ENCODE measurements around the gene DUSP1. TPM values are rescaled to one million over a fixed set of nuclear protein-coding genes. Genes with fewer than 3 reads are reported as not detected.

The DUSP1 gene
- total and polyA plus RNA-seq, 2 donors (not counting 3 experiments of a cell fraction or from before 2014, with no cell fraction given), result 36.1 to 196 TPM

DNA sequence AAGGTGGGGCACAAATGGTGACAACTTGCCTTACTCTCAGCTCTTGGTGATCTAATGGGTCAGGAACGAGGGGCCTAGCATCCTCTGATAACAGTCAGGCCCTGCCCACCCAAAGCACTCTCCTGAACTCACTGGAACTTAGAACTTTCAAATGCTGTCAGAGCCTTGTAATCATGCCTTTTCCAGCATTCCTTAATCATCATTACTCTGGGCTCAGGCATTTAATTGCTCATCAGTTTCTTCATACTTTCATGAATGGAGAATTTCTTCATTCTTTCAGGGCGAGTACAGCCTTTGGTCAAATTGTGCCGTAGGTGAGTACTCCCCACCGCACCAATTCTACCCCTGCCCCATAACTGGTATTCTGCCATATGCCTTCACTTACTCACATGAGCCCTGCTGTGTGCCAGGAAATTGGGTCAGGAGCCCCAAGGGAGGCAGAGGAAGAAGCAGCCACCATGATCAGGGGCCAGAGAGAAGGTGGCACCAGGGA, 30.2 kb upstream of the DUSP1 start:
- Histone ChIP-seq H3K9me1 (replicated peaks; ENCODE audit: control insufficient read depth, extremely low read depth, insufficient read depth, low read length) (no peaks in the 10 kb centered on the region), H3K36me3 (ENCODE audit: control insufficient read depth in 2 of 2, extremely low read depth in 1 of 2, insufficient read depth in 2 of 2, low read length in 2 of 2) (no peaks in the 10 kb centered on the region), H4K20me1 (replicated peaks; ENCODE audit: control insufficient read depth, extremely low read depth, insufficient read depth, low read length) (no peaks in the 10 kb centered on the region), H3K27me3 (ENCODE audit: control insufficient read depth in 2 of 2, insufficient read depth in 2 of 2, low read length in 2 of 2) (no peaks in the 10 kb centered on the region), H3K9me3 (replicated peaks; ENCODE audit: control insufficient read depth, insufficient read depth, low read length) (no peaks in the 10 kb centered on the region), H2AFZ (ENCODE audit: low read depth, low read length) (no peak overlapping the region), H3K4me2 (ENCODE audit: insufficient read depth, low read length) (no peak overlapping the region), H3K27ac (ENCODE audit: insufficient read depth, low read depth, low read length) (no peak overlapping the region), H3K4me3 (replicated peaks in 1 of 3; ENCODE audit: insufficient read depth in 1 of 3, low read depth in 1 of 3, low read length in 3 of 3) (no peak overlapping the region), H3K4me1 (ENCODE audit: control insufficient read depth, extremely low read depth, insufficient read depth, low read length) (peaks cover 32% of the 10 kb centered on the region), H3K9ac (replicated peaks; ENCODE audit: extremely low read depth, insufficient read depth, low read length) (no peak overlapping the region), H3K79me2 (ENCODE audit: control insufficient read depth, insufficient read depth, low read length) (no peaks in the 10 kb centered on the region)
- TF ChIP-seq, protein P1, sequence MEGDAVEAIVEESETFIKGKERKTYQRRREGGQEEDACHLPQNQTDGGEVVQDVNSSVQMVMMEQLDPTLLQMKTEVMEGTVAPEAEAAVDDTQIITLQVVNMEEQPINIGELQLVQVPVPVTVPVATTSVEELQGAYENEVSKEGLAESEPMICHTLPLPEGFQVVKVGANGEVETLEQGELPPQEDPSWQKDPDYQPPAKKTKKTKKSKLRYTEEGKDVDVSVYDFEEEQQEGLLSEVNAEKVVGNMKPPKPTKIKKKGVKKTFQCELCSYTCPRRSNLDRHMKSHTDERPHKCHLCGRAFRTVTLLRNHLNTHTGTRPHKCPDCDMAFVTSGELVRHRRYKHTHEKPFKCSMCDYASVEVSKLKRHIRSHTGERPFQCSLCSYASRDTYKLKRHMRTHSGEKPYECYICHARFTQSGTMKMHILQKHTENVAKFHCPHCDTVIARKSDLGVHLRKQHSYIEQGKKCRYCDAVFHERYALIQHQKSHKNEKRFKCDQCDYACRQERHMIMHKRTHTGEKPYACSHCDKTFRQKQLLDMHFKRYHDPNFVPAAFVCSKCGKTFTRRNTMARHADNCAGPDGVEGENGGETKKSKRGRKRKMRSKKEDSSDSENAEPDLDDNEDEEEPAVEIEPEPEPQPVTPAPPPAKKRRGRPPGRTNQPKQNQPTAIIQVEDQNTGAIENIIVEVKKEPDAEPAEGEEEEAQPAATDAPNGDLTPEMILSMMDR (IDR thresholded peaks at IDR 0.05; ENCODE audit: extremely low read depth in 1 of 2, insufficient read depth in 1 of 2, low read depth in 1 of 2, low read length in 2 of 2), result no peak
- TF ChIP-seq JUN (IDR thresholded peaks at IDR 0.05; ENCODE audit: borderline replicate concordance, insufficient read depth, insufficient read length, low read depth) (no peak), FOS (IDR thresholded peaks at IDR 0.05; ENCODE audit: borderline replicate concordance, insufficient read depth, low read length) (peak; percentile 14), POLR2AphosphoS5 (IDR thresholded peaks at IDR 0.05; ENCODE audit: insufficient read depth, low read depth, low read length) (no peak), POLR2A (IDR thresholded peaks at IDR 0.05; ENCODE audit: low read depth, low read length) (no peak)
- CTCF ChIA-PET, result interaction anchor here (1.1 to 2.2 kb wide), 2 partner anchors 29 to 31 kb away, joined by 3 to 6 read pairs; no protein-coding TSS in a partner anchor
- POLR2A ChIA-PET, result interaction anchor here (0.6 kb wide), 1 partner anchor 32 kb away, joined by 3 read pairs; no protein-coding TSS in a partner anchor
- intact Hi-C loops (cut with micrococcal nuclease), result no loop called here
- no peak for DNase-seq (ENCODE audit: low read depth, low spot score)
- no TSS peak for BruUV-seq (replicated peaks)
- peak; percentile 46 for FAIRE-seq
- dilution Hi-C loops (cut with MboI; ENCODE audit: extremely low pct_ligation_motif_present, low sequenced_read_pairs), result no loop called here

DNA sequence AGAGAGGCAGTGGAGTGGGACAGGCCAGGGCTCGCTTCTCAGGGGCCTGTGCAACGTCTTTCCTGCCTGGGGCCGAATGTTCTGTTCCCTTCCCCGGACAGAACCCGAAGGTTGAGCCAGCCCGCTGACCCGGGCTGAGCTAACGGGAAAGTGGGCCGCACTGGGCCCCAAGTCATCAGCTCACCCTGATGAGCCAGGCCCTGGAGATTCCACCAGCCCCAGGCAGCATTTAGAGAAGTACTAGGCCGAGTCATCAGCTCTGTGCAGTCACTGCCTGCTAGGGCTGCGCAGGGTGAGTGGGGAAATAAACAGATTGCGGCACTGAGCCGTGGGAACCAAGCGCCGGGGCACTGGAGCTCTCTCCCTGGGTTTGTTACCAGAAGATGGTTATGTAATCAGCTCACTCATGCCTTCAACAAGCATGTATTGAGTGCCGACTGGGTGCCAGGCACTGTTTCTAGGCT, 29.1 kb upstream of the DUSP1 start:
- DNase-seq (ENCODE audit: low read depth, low spot score) (no peak), FAIRE-seq (no peak)
- H3K27me3 ChIP-seq (ENCODE audit: control insufficient read depth in 2 of 2, insufficient read depth in 2 of 2, low read length in 2 of 2), result no peaks in the 10 kb centered on the region
- TF ChIP-seq EZH2 (IDR thresholded peaks at IDR 0.05; ENCODE audit: borderline replicate concordance, low read depth, low read length, severe bottlenecking), result no peak
- no peak for TF ChIP-seq GATA2 (IDR thresholded peaks at IDR 0.05; ENCODE audit: insufficient read depth, insufficient read length, low read depth, low read length)
- TF ChIP-seq JUN (IDR thresholded peaks at IDR 0.05; ENCODE audit: borderline replicate concordance, insufficient read depth, insufficient read length, low read depth), result no peak
- no peak for TF ChIP-seq POLR2A (IDR thresholded peaks at IDR 0.05; ENCODE audit: low read depth, low read length)
- TF ChIP-seq, protein P2, sequence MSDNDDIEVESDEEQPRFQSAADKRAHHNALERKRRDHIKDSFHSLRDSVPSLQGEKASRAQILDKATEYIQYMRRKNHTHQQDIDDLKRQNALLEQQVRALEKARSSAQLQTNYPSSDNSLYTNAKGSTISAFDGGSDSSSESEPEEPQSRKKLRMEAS (IDR thresholded peaks at IDR 0.05; ENCODE audit: insufficient read depth, insufficient read length), result no peak
- TF ChIP-seq MYC (IDR thresholded peaks at IDR 0.05; ENCODE audit: low read depth, low read length), result no peak
- no peak for TF ChIP-seq POLR2AphosphoS5 (IDR thresholded peaks at IDR 0.05; ENCODE audit: insufficient read depth, low read depth, low read length)
- no peak for TF ChIP-seq FOS (IDR thresholded peaks at IDR 0.05; ENCODE audit: borderline replicate concordance, insufficient read depth, low read length)
- TF ChIP-seq, protein P1 (IDR thresholded peaks at IDR 0.05; ENCODE audit: extremely low read depth in 1 of 2, insufficient read depth in 1 of 2, low read depth in 1 of 2, low read length in 2 of 2), result no peak
- H3K4me1 ChIP-seq (ENCODE audit: control insufficient read depth, extremely low read depth, insufficient read depth, low read length), result peaks cover 41% of the 10 kb centered on the region
- POLR2A ChIA-PET, result interaction anchor here (0.8 kb wide), 1 partner anchor 29 kb away, joined by 3 read pairs; the partner anchor contains the start of gene DUSP1
- CTCF ChIA-PET, result interaction anchor here (0.9 to 2.2 kb wide), 5 partner anchors 27 to 61 kb away, joined by 3 to 6 read pairs (median 3); no protein-coding TSS in a partner anchor
- no peaks in the 10 kb centered on the region for H3K79me2 ChIP-seq (ENCODE audit: control insufficient read depth, insufficient read depth, low read length)
- H4K20me1 ChIP-seq (replicated peaks; ENCODE audit: control insufficient read depth, extremely low read depth, insufficient read depth, low read length), result no peaks in the 10 kb centered on the region
- no peak overlapping the region for H3K27ac ChIP-seq (ENCODE audit: insufficient read depth, low read depth, low read length)
- no peaks in the 10 kb centered on the region for H3K9me1 ChIP-seq (replicated peaks; ENCODE audit: control insufficient read depth, extremely low read depth, insufficient read depth, low read length)
- BruUV-seq (replicated peaks), result no TSS peak
- no peak overlapping the region for H3K4me2 ChIP-seq (ENCODE audit: insufficient read depth, low read length)
- no peak overlapping the region for H2AFZ ChIP-seq (ENCODE audit: low read depth, low read length)
- no peak overlapping the region for H3K4me3 ChIP-seq (replicated peaks in 1 of 3; ENCODE audit: insufficient read depth in 1 of 3, low read depth in 1 of 3, low read length in 3 of 3)
- intact Hi-C loops (cut with micrococcal nuclease), result no loop called here
- H3K36me3 ChIP-seq (ENCODE audit: control insufficient read depth in 2 of 2, extremely low read depth in 1 of 2, insufficient read depth in 2 of 2, low read length in 2 of 2), result no peaks in the 10 kb centered on the region
- H3K9me3 ChIP-seq (replicated peaks; ENCODE audit: control insufficient read depth, insufficient read depth, low read length), result no peaks in the 10 kb centered on the region
- dilution Hi-C loops (cut with MboI; ENCODE audit: extremely low pct_ligation_motif_present, low sequenced_read_pairs), result no loop called here
- no peak overlapping the region for H3K9ac ChIP-seq (replicated peaks; ENCODE audit: extremely low read depth, insufficient read depth, low read length)
